Measurements from ENCODE around the gene CACNG8. TPM values are rescaled to one million over a fixed set of nuclear protein-coding genes. Genes with fewer than 3 reads are reported as not detected.

CACNG8 gene
- total RNA-seq, 1 experiment from 2014 or later = 0.45 TPM

- DNase-seq (ENCODE audit: low read depth) = peak; percentile 69
Observed at GRCh38 chr19:53961523-53962356, 997 bp upstream of the CACNG8 start.

GRCh38 chr19:53965091-53965490, 2.4 kb downstream of the CACNG8 start:
- DNase-seq (ENCODE audit: low read depth) = no peak

- no peak for DNase-seq (ENCODE audit: low read depth)
Observed at GRCh38 chr19:53966931-53967330, 4.2 kb downstream of the CACNG8 start.

GRCh38 chr19:53969366-53969765, 6.6 kb downstream of the CACNG8 start:
- DNase-seq (ENCODE audit: low read depth) = no peak

GRCh38 chr19:53971673-53972072, 8.9 kb downstream of the CACNG8 start:
- no peak for DNase-seq (ENCODE audit: low read depth)

- peak; percentile 87 for DNase-seq (ENCODE audit: low read depth)
Observed at GRCh38 chr19:53977429-53977990, 14.8 kb downstream of the CACNG8 start.

GRCh38 chr19:53977991-53978731, 15.4 kb downstream of the CACNG8 start:
- DNase-seq (ENCODE audit: low read depth) = peak; percentile 99

GRCh38 chr19:53978975-53979801, 16.5 kb downstream of the CACNG8 start:
- DNase-seq (ENCODE audit: low read depth) = no peak

GRCh38 chr19:53980539-53981375, 18.0 kb downstream of the CACNG8 start:
- DNase-seq (ENCODE audit: low read depth) = peak; percentile 90

- no peak for DNase-seq (ENCODE audit: low read depth)
Observed at GRCh38 chr19:53981376-53981951, 18.7 kb downstream of the CACNG8 start.

GRCh38 chr19:53982001-53982451, 19.3 kb downstream of the CACNG8 start:
- DNase-seq (ENCODE audit: low read depth) = no peak

- DNase-seq (ENCODE audit: low read depth) = no peak
Observed at GRCh38 chr19:53982611-53983010, 19.9 kb downstream of the CACNG8 start.

GRCh38 chr19:53983457-53984289, 20.9 kb downstream of the CACNG8 start:
- no peak for DNase-seq (ENCODE audit: low read depth)

- no peak for DNase-seq (ENCODE audit: low read depth)
Observed at GRCh38 chr19:53985863-53986262, 23.1 kb downstream of the CACNG8 start.

GRCh38 chr19:53988981-53989380, 26.2 kb downstream of the CACNG8 start:
- no peak for DNase-seq (ENCODE audit: low read depth)

GRCh38 chr19:53989600-53990533, 27.1 kb downstream of the CACNG8 start:
- no peak for DNase-seq (ENCODE audit: low read depth)

GRCh38 chr19:53991224-53992113, 28.7 kb downstream of the CACNG8 start, which contains the start of gene CACNG6:
CACNG6 (plus strand) TSS chr19:53991637; CDS start chr19:53992878, 1,241 bp downstream.
- peak; percentile 44 for DNase-seq (ENCODE audit: low read depth)
